ENCODE results near the gene TECTB.

TECTB gene

GRCh38 chr10:112294169-112294568 is 11.0 kb downstream of the TECTB start:
- TF ChIP-seq CTCF (IDR thresholded peaks at IDR 0.05; ENCODE audit: low read length, missing control alignments): no peak
- no peak overlapping the region for H3K4me3 ChIP-seq (replicated peaks; ENCODE audit: low read depth, low read length)
- DNase-seq (ENCODE audit: low read depth): no peak

- TF ChIP-seq CTCF (IDR thresholded peaks at IDR 0.05; ENCODE audit: low read length, missing control alignments): no peak
- H3K4me3 ChIP-seq (replicated peaks; ENCODE audit: low read depth, low read length): no peak overlapping the region
- DNase-seq (ENCODE audit: low read depth): no peak
Observed at GRCh38 chr10:112295853-112296830, 12.9 kb downstream of the TECTB start.

GRCh38 chr10:112296908-112297331 is 13.7 kb downstream of the TECTB start:
- TF ChIP-seq CTCF (IDR thresholded peaks at IDR 0.05; ENCODE audit: low read length, missing control alignments): no peak
- no peak overlapping the region for H3K4me3 ChIP-seq (replicated peaks; ENCODE audit: low read depth, low read length)
- DNase-seq (ENCODE audit: low read depth): no peak

- no peak for DNase-seq (ENCODE audit: low read depth)
- no peak overlapping the region for H3K4me3 ChIP-seq (replicated peaks; ENCODE audit: low read depth, low read length)
- no peak for TF ChIP-seq CTCF (IDR thresholded peaks at IDR 0.05; ENCODE audit: low read length, missing control alignments)
Observed at GRCh38 chr10:112298581-112298980, 15.4 kb downstream of the TECTB start.

- TF ChIP-seq CTCF (IDR thresholded peaks at IDR 0.05; ENCODE audit: low read length, missing control alignments): no peak
- H3K4me3 ChIP-seq (replicated peaks; ENCODE audit: low read depth, low read length): no peak overlapping the region
- no peak for DNase-seq (ENCODE audit: low read depth)
Observed at GRCh38 chr10:112299456-112299855, 16.3 kb downstream of the TECTB start.

GRCh38 chr10:112302335-112302734 is 19.1 kb downstream of the TECTB start:
- no peak for TF ChIP-seq CTCF (IDR thresholded peaks at IDR 0.05; ENCODE audit: low read length, missing control alignments)
- H3K4me3 ChIP-seq (replicated peaks; ENCODE audit: low read depth, low read length): no peak overlapping the region
- DNase-seq (ENCODE audit: low read depth): no peak

Measured in fibroblast of pulmonary artery (primary cell).